Measurements from ENCODE around the gene NOP14. TPM values are rescaled to one million over a fixed set of nuclear protein-coding genes. Genes with fewer than 3 reads are reported as not detected.
"Not testable (repeated sequence)": the region's sequence is repeated elsewhere in the genome, so short reads cannot be mapped to it uniquely, and the experiment has no call there.

The NOP14 gene
- total RNA-seq, 2 experiments from 2014 or later = 49.1 to 50.7 TPM

GRCh38 chr4:2923141-2923551, 40.1 kb downstream of the NOP14 start:
- Mint-ChIP-seq H3K4me1 (peaks cover 39% of the 10 kb centered on the region), H3K36me3 (ENCODE audit: low read depth) (peaks cover 67% of the 10 kb centered on the region), H3K4me3 (no peak overlapping the region), H3K27ac (peak overlapping the region; percentile 85), H3K9me3 (peaks cover 4% of the 10 kb centered on the region), H3K27me3 (no peaks in the 10 kb centered on the region)
- POLR2A ChIA-PET = no interaction called here
- CTCF ChIA-PET = interaction anchor here (0.5 to 1.4 kb wide), 3 partner anchors 10 to 67 kb away, joined by 3 to 4 read pairs (median 3); no protein-coding TSS in a partner anchor
- DNase-seq = no peak

GRCh38 chr4:2922453-2923101, 40.6 kb downstream of the NOP14 start:
- CTCF ChIA-PET = interaction anchor here (1.2 to 1.4 kb wide), 2 partner anchors 10 to 32 kb away, joined by 3 to 4 read pairs; no protein-coding TSS in a partner anchor
- Mint-ChIP-seq H3K27ac (peak overlapping the region; percentile 85), H3K36me3 (ENCODE audit: low read depth) (peaks cover 67% of the 10 kb centered on the region), H3K4me1 (peaks cover 42% of the 10 kb centered on the region)
- peak; percentile 54 for DNase-seq
- H3K27me3 Mint-ChIP-seq, H3K4me3 Mint-ChIP-seq, POLR2A ChIA-PET, H3K9me3 Mint-ChIP-seq: not testable (repeated sequence)

GRCh38 chr4:2918714-2919113, 44.5 kb downstream of the NOP14 start:
- peaks cover 79% of the 10 kb centered on the region for H3K36me3 Mint-ChIP-seq (ENCODE audit: low read depth)
- peaks cover 49% of the 10 kb centered on the region for H3K4me1 Mint-ChIP-seq
- DNase-seq, H3K9me3 Mint-ChIP-seq, POLR2A ChIA-PET, H3K27me3 Mint-ChIP-seq, H3K27ac Mint-ChIP-seq, H3K4me3 Mint-ChIP-seq: not testable (repeated sequence)
- CTCF ChIA-PET = interaction anchor here (1.4 kb wide), 1 partner anchor 27 kb away, joined by 3 read pairs; no protein-coding TSS in a partner anchor

- H3K4me3 Mint-ChIP-seq, CTCF ChIA-PET, POLR2A ChIA-PET, H3K9me3 Mint-ChIP-seq, DNase-seq, H3K27me3 Mint-ChIP-seq, H3K27ac Mint-ChIP-seq: not testable (repeated sequence)
- Mint-ChIP-seq H3K4me1 (peaks cover 47% of the 10 kb centered on the region), H3K36me3 (ENCODE audit: low read depth) (peaks cover 75% of the 10 kb centered on the region)
Observed at GRCh38 chr4:2918300-2918699, 44.9 kb downstream of the NOP14 start.

- H3K36me3 Mint-ChIP-seq (ENCODE audit: low read depth) = peaks cover 71% of the 10 kb centered on the region
- H3K27me3 Mint-ChIP-seq, H3K9me3 Mint-ChIP-seq, POLR2A ChIA-PET, H3K27ac Mint-ChIP-seq, CTCF ChIA-PET, H3K4me3 Mint-ChIP-seq, DNase-seq: not testable (repeated sequence)
- peaks cover 30% of the 10 kb centered on the region for H3K4me1 Mint-ChIP-seq
Observed at GRCh38 chr4:2916696-2917095, 46.5 kb downstream of the NOP14 start.

- DNase-seq = no peak
- no peak overlapping the region for H3K27ac Mint-ChIP-seq
- CTCF ChIA-PET = no interaction called here
- H3K4me3 Mint-ChIP-seq = no peak overlapping the region
- peaks cover 4% of the 10 kb centered on the region for H3K9me3 Mint-ChIP-seq
- peaks cover 68% of the 10 kb centered on the region for H3K36me3 Mint-ChIP-seq (ENCODE audit: low read depth)
- no peaks in the 10 kb centered on the region for H3K27me3 Mint-ChIP-seq
- peaks cover 25% of the 10 kb centered on the region for H3K4me1 Mint-ChIP-seq
- POLR2A ChIA-PET = no interaction called here
Observed at GRCh38 chr4:2915789-2916188, 47.4 kb downstream of the NOP14 start.

GRCh38 chr4:2914256-2915126, 48.7 kb downstream of the NOP14 start:
- H3K4me3 Mint-ChIP-seq = no peak overlapping the region
- CTCF ChIA-PET = interaction anchor here (1.0 to 1.3 kb wide), 2 partner anchors 21 to 168 kb away, joined by 3 to 4 read pairs; no protein-coding TSS in a partner anchor

GRCh38 chr4:2913168-2913567, 50.0 kb downstream of the NOP14 start:
- ChIA-PET CTCF (interaction anchor here (0.7 to 1.6 kb wide), 6 partner anchors 9 to 167 kb away, joined by 3 to 5 read pairs (median 3); no protein-coding TSS in a partner anchor), POLR2A (no interaction called here)
- peaks cover 59% of the 10 kb centered on the region for H3K36me3 Mint-ChIP-seq (ENCODE audit: low read depth)
- DNase-seq = no peak
- no peak overlapping the region for H3K4me3 Mint-ChIP-seq
- H3K27ac Mint-ChIP-seq = no peak overlapping the region
- no peaks in the 10 kb centered on the region for H3K27me3 Mint-ChIP-seq
- H3K4me1 Mint-ChIP-seq = peaks cover 14% of the 10 kb centered on the region
- H3K9me3 Mint-ChIP-seq = no peaks in the 10 kb centered on the region

More at GRCh38 chr4:2914256-2915126, 48.7 kb downstream of the NOP14 start:
- H3K4me1 Mint-ChIP-seq = peaks cover 16% of the 10 kb centered on the region
- no peak for DNase-seq
- no peaks in the 10 kb centered on the region for H3K27me3 Mint-ChIP-seq
- POLR2A ChIA-PET = no interaction called here
- peak overlapping the region; percentile 16 for H3K27ac Mint-ChIP-seq
- no peaks in the 10 kb centered on the region for H3K9me3 Mint-ChIP-seq
- H3K36me3 Mint-ChIP-seq (ENCODE audit: low read depth) = peaks cover 62% of the 10 kb centered on the region

- H3K27ac Mint-ChIP-seq = no peak overlapping the region
- H3K36me3 Mint-ChIP-seq (ENCODE audit: low read depth) = peaks cover 57% of the 10 kb centered on the region
- ChIA-PET POLR2A (no interaction called here), CTCF (interaction anchor here (1.0 to 1.5 kb wide), 3 partner anchors 21 to 148 kb away, joined by 3 to 5 read pairs (median 3); no protein-coding TSS in a partner anchor)
- no peak for DNase-seq
- no peak overlapping the region for H3K4me3 Mint-ChIP-seq
- peaks cover 18% of the 10 kb centered on the region for H3K4me1 Mint-ChIP-seq
- H3K9me3 Mint-ChIP-seq = no peaks in the 10 kb centered on the region
- no peaks in the 10 kb centered on the region for H3K27me3 Mint-ChIP-seq
Observed at GRCh38 chr4:2911868-2912267, 51.3 kb downstream of the NOP14 start.

GRCh38 chr4:2910409-2910808, 52.8 kb downstream of the NOP14 start:
- H3K4me3 Mint-ChIP-seq = no peak overlapping the region
- peaks cover 57% of the 10 kb centered on the region for H3K36me3 Mint-ChIP-seq (ENCODE audit: low read depth)
- no peaks in the 10 kb centered on the region for H3K27me3 Mint-ChIP-seq
- H3K9me3 Mint-ChIP-seq = no peaks in the 10 kb centered on the region
- DNase-seq = no peak
- ChIA-PET CTCF (no interaction called here), POLR2A (interaction anchor here (0.6 kb wide), 1 partner anchor 25 kb away, joined by 3 read pairs; no protein-coding TSS in a partner anchor)
- H3K27ac Mint-ChIP-seq = no peak overlapping the region
- peaks cover 31% of the 10 kb centered on the region for H3K4me1 Mint-ChIP-seq

- no peaks in the 10 kb centered on the region for H3K9me3 Mint-ChIP-seq
- CTCF ChIA-PET = interaction anchor here (0.8 kb wide), 1 partner anchor 89 kb away, joined by 5 read pairs; no protein-coding TSS in a partner anchor
- H3K36me3 Mint-ChIP-seq (ENCODE audit: low read depth) = peaks cover 53% of the 10 kb centered on the region
- no peaks in the 10 kb centered on the region for H3K27me3 Mint-ChIP-seq
- peaks cover 29% of the 10 kb centered on the region for H3K4me1 Mint-ChIP-seq
- no peak overlapping the region for H3K27ac Mint-ChIP-seq
- POLR2A ChIA-PET = interaction anchor here (0.6 kb wide), 1 partner anchor 26 kb away, joined by 3 read pairs; no protein-coding TSS in a partner anchor
- no peak for DNase-seq
- no peak overlapping the region for H3K4me3 Mint-ChIP-seq
Observed at GRCh38 chr4:2909583-2909982, 53.6 kb downstream of the NOP14 start.

- Mint-ChIP-seq H3K9me3 (no peaks in the 10 kb centered on the region), H3K4me1 (peaks cover 23% of the 10 kb centered on the region), H3K27ac (no peak overlapping the region), H3K36me3 (ENCODE audit: low read depth) (peaks cover 52% of the 10 kb centered on the region), H3K27me3 (no peaks in the 10 kb centered on the region), H3K4me3 (no peak overlapping the region)
- DNase-seq = no peak
- ChIA-PET POLR2A (no interaction called here), CTCF (no interaction called here)
Observed at GRCh38 chr4:2908686-2909085, 54.5 kb downstream of the NOP14 start.

GRCh38 chr4:2907706-2908293, 55.4 kb downstream of the NOP14 start:
- Mint-ChIP-seq H3K4me3 (no peak overlapping the region), H3K36me3 (ENCODE audit: low read depth) (peaks cover 54% of the 10 kb centered on the region), H3K27ac (peak overlapping the region; percentile 57), H3K27me3 (no peaks in the 10 kb centered on the region), H3K9me3 (no peaks in the 10 kb centered on the region), H3K4me1 (peaks cover 22% of the 10 kb centered on the region)
- ChIA-PET CTCF (no interaction called here), POLR2A (no interaction called here)
- DNase-seq = no peak
